Measurements from ENCODE around the gene TMEM144.
"Not testable (repeated sequence)": the region's sequence is repeated elsewhere in the genome, so short reads cannot be mapped to it uniquely, and the experiment has no call there.

TMEM144 gene

DNA sequence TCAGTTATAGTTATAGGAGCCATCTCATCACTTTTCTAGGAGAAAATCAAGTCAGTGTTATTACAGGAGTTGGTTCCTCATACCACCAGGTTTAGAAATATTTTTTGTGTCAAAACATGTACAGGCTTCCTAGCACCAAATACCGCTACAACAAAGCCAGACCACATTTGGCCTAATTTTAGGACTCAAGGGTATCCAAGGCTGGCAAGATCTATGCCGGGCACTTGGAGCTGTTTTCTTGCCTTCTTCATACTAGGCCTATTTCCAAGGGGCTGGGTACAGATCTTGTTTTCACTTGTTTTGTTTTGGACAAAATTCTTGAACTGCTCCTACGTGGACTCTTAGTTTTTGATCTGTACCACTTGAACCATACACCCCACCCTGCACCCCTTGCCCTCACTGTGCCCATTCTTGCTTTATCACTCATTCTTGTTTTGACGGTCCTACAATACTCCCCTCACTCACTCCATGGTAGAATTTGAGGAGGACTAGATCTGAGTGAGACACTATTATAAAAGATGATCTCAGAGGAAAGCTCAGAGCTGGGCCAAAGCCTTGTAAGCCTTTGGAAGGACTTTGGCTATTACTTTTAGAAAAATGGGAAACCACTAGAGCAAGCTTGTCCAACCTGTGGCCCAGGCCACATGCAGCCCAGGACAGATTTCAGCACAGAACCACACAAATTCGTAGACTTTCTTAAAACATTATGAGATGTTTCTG, 17.7 kb upstream of the TMEM144 start:
- DNase-seq: no peak

DNA sequence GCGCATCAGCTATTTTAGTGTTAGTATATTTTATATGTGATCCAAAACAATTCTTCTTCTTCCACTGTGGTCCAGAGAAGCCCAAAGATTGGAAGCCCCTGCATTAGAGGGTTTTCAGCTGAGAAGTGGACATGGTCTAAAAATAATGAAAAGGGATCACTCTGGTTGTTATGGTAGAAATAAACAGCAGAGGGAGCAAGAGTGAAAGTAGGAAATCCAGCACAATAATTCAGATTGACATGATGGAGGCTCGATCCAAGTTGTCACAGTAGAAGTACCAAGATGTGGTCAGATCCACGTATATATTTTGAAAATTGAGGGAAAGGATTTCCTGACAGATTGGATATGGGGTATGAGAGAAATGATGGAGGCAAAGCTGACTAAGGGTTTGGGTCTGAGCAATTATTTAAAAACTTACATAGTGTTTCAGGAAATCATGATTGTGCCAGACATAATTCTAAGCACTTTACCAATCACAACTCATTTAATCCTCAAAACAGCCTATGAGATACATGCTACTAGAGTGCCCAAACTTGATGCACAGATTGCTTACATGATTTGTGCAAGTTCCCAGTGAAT, 17.0 kb upstream of the TMEM144 start:
- DNase-seq: no peak

DNA sequence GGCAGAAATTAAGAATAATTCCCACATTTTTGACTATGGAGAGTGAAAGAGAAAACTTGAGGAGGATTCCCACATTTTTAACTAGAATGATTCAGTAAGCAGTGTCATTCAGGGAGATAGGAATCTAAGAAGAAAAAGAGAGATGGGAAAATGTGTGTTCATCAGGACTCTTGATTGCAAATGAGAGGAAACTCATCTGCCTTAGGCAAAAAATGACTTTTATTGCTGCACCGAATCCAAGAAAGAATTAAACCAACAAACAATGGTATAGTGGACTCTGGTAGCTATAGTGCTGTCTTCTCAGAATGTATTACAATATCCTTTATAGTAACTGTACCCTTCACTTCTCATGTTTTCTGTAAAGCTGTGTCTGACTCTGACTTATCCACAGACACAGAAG, 15.0 kb upstream of the TMEM144 start:
- no peak for DNase-seq

DNA sequence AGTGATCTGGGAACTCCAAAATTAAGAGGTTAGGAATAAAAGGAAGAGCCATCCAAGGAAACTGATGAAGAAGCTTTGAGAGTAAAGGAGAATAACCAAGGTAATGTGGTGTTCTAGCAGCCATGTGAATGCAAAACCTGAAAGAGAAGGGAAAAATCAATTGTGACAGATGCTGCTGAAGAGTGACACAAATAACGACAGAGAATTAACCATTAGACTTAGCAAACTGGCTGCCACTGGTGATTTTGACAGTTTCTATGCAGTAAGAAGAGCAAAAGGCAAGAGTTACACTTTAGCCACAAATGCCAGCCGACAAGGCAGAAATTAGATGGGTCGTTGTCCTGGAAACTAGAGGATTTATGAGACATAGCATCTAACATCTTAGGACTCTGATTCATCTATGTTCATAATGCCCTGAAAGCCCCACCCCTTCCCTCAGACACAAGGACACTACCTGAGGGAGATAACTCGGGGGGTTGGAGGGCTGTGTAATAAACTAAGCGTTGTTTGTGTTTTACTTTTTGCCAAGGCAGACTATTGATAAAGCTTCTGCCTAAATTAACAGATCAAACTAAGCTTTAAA, 13.0 kb upstream of the TMEM144 start:
- DNase-seq: no peak

DNA sequence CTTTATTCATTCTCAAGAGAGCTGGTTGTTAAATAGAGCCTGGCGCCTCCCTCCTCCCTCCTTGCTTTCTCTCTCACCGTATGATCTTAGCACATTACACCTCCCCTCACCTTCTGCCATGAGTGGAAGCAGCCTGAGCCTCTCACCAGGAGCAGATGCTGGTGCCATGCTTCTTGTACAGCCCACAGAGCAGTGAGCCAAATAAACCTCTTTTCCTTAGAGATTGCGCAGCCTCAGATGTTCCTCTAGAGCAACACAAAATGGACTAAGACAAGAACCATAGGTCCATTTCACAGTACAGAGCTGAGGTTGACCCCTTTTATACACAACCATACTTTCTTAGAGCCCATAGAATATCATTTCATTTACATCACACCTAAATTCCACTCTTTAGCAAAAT, 10.1 kb upstream of the TMEM144 start:
- DNase-seq: no peak

DNA sequence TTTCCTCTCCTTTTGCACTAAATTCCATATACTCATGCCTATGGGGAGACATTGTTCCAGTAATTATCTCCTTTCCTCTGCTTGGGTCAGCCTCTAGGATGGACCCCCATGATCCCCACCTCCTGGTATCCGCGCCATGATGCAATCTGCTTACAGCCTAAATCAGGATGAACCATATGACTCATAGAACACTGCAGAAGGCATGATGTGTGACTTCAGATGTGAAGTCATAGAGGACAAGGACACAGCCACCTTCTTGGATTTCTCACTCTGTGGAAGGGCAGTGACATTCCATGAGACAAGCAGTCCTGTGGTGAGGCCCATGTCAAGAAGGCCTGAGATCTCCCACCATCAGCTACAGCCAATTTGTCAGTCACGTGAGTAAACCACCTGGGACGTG, 9.0 kb upstream of the TMEM144 start:
- DNase-seq: no peak

DNA sequence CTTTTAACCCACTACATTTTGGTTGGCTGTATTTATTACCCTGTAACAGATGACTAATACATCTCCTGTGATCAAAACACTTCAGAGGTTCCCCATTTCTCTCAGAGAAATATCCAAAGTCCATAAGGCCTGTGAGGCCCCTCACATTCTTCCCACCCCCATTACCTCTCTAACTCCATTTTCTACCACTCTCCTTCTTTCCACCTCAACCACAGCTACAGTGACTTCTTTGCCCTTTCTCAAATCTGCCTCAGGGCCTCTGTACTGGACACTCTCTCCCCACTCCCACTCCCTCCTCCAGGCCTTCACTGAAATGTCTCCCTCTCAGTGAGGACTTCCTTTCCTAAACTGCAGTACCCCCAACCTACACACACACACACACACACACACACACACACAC, 8.4 kb upstream of the TMEM144 start:
- no peak for DNase-seq

DNA sequence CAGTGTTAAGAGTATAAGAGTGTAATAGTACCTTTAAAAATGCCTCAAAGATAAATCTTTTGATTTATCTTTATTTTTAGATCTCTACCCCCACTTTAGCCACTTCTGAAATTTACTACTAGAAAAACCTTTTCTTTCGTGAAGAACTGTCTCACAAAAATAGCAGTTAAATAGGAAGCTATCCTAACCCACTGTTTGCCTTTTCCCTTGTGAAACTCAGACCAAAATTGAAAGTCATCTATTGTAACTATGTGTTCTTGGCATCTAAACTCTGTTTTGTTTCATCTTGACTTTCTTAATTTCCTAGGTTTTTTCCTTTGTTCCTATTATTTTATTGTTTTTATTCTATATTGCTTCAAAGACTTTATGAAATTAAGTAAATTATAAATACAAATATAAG, 7.8 kb upstream of the TMEM144 start:
- DNase-seq: no peak

DNA sequence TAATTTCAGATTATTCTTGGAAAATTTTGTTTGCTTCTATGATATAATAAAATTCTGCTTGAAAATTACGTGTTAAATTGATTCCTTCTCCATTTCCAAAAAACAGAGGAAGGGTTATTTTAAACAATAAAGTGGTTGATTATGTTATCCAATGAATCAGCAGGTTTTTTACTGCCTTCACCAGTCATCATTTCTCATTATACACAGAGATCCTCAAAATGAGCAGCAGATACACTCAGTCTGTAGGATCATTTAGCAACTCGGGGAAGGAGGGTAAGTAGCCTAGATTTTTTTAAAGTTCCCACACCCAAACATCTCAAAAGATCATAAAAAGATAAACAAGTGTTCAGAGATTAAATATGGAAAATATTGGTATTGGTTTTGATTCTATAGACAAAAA, 6.8 kb upstream of the TMEM144 start:
- no peak for DNase-seq

DNA sequence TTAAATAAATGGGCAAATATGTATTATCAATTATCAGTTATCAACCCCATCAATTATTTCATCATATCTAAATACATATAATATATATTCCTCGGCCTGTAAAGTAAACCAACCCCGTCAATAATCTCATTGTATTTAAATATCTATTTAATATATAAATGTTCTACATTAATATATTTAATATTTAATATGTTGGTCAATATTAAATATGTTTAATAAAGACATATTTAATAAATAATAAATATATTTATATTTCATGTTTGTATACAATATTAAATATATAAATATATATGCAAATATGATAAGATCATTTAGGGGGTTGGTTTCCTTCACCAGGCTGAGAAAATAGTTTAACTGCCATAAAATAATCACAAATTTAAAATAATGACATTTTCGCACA, 6.4 kb upstream of the TMEM144 start:
- no peak for DNase-seq

DNA sequence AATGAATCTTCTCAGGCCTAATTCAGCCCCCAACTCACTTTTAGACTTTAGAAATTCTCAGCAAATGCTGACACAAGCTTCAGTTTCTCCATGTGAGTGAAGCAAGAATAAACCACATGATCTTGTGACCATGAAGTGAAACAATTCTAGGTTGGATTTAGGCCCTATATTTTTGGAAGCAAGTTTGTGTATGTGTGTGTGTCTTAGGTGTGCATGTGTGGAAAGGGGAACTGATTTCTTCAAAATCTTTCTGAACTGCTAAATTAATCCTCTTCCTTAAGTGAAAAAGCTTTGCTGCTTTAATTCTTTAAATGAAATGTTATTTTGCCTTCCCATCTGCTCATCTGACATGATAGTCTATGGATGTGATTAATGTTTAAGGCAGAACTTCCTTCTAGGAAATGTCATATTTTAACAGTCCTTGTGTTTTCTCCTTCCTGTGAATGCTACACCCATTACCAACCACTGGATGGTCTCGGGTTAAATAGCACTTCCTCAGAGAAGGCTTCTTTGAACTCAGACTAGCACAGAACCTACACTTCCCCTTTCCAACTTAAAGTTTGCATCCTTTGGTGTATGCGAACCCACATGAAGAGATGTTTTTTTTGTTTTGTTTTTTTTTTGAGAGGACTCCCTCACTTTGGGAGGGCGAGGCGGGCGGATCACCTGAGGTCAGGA, 1.2 kb upstream of the TMEM144 start:
- no peak for DNase-seq

DNA sequence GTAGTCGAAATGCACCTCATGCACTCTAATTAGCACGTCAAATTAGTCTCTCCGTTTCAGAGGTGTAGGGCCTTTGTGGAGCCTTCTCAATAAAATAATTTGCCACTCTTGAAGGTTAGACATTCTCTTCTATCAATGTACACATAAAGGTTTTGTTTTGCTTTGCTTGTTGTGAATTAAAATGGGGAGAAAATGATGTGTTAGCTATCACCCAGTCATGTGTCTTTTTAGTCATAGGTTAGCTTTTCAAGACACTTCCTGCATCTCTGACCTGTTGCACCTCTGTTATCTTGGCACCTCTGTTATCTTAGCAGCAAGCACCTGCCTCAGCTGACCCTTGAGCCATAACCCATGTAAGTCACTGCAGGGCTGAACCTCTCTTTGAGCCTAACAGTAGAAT, 936 bp downstream of the TMEM144 start:
- no peak for DNase-seq

DNA sequence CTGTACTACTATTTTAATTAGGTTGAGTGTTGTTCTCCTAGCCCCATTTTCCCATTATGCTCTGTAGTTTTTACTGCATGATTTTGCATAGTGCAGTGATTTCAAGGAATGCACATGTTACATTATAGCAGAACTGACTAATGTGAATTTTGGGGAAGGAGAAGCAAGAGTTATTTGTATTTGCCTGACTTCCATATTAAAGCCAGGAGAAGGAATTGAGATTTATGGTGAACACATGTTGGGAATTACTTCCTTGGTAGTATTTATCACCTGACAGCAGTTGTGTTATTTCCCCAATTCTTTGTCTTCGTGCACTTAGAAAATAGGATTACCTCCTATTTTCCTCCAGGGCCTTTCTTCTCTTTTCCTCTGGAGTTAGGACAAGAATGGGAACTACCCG, 3.2 kb downstream of the TMEM144 start:
- no peak for DNase-seq

DNA sequence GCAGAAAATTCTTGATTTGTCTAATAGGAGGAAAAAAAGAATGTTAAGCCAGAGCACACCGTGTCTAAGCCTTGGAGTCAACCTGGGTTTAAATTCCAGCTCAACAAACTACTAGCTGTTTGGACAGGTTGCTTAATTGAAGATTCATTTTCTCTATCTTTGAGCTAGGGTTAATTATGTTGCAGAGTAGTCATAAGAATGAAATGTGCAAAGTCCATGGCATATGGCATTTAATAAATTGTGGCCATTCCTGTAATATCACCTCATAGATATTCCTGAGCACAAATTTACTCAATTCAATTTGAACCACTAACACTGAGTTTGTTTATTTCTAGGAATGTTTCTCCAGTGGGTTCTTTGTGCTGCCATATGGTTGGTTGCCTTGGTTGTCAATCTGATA, 4.6 kb downstream of the TMEM144 start:
- DNase-seq: no peak

DNA sequence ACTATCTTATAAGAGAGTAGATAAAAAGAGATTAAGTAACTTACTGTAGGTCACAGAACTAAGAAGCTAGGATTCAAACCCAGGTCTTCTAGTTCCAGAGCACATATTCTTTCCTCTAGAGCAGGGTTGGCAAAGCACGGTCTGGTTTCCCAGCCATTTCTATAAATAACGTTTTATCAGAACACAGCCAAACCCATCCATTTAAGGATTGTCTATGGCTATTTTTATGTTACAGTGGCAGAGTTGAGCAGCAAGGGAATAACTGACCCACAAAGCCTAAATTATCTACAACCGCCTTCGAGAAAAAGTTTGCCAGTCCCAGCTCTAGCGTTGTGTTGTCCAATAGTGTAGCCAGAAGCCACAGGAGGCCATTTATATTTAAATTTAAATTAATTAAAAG, 7.5 kb downstream of the TMEM144 start:
- DNase-seq: no peak

DNA sequence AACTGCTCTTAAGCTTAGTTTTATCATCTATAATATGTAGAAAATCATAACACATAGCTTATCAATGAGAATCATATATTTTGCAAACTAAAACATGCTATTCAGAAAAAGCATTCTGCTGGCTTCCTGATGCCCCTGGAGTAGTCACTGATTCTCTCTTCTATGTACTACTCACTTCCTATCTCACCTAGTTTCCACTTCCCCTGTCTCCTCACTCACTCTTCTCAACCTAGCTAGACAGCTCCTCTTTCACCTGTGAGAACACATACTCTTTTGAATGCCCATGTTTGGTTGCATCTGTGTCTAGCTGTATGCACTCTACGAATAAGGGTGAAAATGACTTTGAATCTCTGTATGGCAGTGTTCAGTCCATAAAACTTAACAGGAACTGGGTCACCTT, 9.3 kb downstream of the TMEM144 start:
- DNase-seq: no peak

DNA sequence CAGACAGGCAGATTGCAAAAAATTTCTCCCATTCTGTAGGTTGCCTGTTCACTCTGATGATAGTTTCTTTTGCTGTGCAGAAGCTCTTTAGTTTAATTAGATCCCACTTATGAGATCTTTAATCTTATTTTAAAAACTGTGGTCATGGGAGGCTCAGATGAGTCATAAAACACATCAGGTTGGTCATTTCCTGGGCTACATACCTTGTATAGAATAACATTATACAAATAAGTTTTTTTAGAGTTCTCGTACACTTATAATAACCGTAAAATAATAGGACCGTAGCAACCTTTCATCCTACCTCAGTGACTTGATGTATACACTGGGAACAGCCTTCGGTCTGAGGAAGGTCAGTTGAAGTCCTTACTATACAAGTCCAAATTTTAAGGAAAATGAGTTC, 14.0 kb downstream of the TMEM144 start:
- DNase-seq: not testable (repeated sequence)

DNA sequence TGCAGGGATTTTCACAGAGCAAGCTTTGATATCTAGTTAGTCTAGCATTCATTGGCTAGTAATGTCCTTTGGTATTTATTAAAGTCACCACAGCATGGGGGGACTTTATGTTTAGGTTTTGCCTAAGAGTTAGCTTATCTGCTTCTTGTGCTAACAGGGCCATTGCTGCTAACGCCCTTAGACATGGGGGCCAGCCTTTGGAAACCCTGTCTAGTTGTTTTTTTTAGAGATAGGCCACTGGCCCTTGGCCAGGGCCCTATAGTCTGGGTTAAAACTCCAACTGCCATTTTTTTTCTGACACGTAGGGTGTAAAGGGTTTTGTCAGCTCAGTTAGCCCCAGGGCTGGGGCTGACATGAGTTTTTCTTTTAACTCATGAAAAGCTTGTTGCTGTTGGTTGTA, 14.7 kb downstream of the TMEM144 start:
- not testable (repeated sequence) for DNase-seq

DNA sequence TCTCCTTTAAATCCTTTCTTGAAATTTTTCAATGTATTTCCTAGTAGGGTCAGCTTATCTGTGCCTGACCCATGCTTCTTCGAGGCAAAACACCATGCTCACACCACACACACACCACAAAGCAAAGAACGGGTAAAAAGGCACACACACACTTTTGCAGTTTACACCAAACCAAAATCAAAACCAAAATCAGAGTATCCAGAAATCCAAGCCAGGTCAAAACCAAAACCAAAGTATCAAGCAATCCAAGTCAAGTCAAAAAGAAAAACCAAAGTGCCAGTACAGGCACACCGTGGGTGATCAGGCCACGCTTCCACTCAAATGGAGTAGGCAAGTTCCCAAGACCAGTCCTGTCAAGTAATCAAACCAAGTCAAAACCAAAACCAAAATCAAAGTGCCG, 17.6 kb downstream of the TMEM144 start:
- DNase-seq: not testable (repeated sequence)

DNA sequence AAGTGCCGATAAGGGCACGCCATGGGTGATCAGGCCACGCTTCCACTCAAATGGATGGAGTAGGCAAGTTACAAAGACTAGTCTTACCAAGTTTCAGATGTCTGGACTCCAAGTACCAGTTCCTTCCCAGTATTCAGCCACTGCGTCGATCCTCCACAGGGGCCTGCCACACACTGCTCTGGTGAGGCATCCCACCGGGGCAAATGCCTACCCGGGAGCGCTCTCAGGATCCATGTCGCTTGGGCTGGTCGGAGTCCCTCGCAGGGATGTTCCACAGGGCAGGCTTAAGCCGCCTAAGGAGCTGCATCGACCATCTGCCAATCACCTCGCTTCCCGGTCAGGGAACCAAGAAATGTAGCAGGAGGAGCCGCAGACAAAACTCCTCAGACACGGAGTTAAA, 18.1 kb downstream of the TMEM144 start:
- not testable (repeated sequence) for DNase-seq

DNA sequence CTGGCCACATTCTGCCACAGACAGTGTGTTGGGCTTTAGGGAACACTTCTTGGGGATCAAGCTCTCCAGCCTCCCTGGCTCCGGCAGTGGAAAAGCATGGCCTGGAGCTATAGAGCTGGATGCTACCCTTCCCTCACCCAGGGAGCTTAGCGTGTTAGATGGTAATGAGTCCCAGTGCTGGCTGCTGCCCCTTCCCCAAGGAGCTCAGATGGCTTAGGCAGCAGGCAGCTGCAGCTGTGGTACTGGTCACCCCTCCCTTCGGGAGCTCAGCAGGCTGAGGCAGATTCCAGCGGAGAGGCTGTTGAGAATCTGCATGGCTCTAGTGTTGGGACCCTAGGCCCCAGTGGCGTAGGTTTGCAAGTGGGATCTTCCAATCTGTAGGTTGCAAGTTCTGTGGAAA, 19.5 kb downstream of the TMEM144 start:
- DNase-seq: no peak

DNA sequence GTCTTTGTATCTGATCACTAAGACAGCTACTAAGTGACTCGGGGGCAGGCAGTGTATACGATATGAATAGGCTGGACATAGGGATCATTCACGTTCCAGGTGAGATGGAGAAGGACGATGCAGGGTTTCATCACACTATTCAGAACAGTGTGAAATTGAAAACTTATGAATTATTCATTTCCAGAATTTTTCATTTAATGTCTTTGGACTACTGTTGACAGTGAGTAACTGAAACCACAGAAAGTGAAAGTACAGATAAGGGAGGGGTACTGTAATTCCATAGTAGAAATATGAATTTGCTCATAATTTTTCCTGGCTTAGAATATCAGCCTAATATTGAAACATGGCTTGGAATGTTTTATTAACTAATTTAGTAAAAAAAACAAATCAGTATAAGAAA, 24.4 kb downstream of the TMEM144 start:
- DNase-seq: no peak

DNA sequence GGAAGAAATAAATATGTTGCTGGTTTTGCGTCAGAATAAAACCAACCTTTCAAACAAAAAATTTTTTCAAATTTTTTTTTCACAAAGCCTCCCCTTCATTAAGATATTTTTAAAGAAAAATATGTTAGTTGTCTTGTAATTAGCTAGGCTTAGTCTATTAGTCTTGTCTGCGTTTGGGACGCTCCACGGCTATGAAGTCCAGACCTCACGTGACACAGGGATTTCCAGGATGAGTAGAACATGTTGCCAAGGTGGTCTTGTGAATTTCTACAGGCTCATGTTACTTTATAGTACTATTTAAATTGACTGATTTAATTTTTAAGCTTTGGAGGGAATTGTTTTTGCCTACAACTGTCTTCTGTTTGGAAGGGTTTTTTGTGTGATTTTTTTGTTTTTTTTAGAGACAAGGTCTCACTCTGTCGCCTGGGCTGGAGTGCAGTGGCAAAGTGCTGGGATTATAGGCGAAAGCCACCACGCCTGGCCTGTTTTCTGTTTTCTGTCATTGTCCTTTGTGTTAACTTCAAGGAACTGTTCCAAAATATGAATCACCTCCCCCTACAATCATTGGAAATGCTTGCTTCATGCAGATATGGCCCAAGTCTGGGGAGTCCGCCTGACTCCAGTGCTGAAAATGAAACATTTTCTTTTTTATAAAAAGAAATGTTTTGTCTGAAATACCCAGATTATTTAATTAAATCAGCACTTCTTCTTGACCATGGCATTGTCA, 26.2 kb downstream of the TMEM144 start:
- no peak for DNase-seq

DNA sequence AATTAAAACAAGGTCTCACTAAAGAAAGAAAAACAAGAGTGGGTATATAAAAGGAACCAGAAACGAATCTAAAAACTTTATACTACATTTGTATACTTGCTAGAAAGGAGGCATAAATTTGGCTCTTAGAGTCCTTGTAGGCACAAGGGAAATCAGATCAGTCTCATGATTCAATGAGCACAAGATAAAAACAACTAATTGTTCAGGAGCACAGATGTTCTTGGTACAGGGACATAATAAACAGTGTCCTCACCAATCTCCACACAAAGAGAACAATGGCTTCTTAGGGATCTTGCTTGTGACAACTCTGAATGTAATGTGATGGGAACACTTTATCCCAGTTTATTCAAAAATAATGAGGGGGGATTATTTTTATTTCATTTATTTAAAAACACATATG, 28.3 kb downstream of the TMEM144 start:
- DNase-seq: no peak
